PC-9 (cell line): ENCODE results near the gene FAM131B. TPM values are rescaled to one million over a fixed set of nuclear protein-coding genes. Genes with fewer than 3 reads are reported as not detected.
A peak's percentile ranks its signal among the peaks of the same experiment; 100 is the strongest.

Source experiments
- BruUV-seq: library from RNA; stranded (reverse); fragments of 400-500 nt; replicated peaks from 2 replicates; lab custom pipeline; 2021; lab: Mats Ljungman, UMichigan
- CTCF ChIA-PET: fragments of 300-600 bp; sonication (Branson Sonifier 250); formaldehyde crosslinking; loops from one replicate; lab custom pipeline; 2022; ENCODE audit warnings: antibody characterized with exemption; lab: Charles Lee
- POLR2A ChIA-PET: fragments of 300-600 bp; sonication (Branson Sonifier 250); formaldehyde crosslinking; loops from one replicate; lab custom pipeline; 2022; ENCODE audit warnings: antibody characterized with exemption; ENCODE audit not compliant: unreplicated experiment; lab: Charles Lee
- DNase-seq, 2 experiments: peaks; one replicate each; pipeline versions ENCODE4 v3.0.0 to v3.0.0-alpha.2; 2015 to 2022; ENCODE audit warnings: mixed read lengths in 1 of 2
- H2AFZ ChIP-seq: fragments of 200-600 bp; sonication (generic); 2 replicates; pipeline ENCODE4 v1.8.1; 2017; ENCODE audit warnings: antibody characterized with exemption
- H3F3A ChIP-seq: fragments of 200-600 bp; sonication (generic); 2 replicates; pipeline ENCODE4 v1.8.1; 2017; ENCODE audit warnings: antibody characterized with exemption, mild to moderate bottlenecking, low read depth; ENCODE audit not compliant: insufficient read depth
- H3K27ac ChIP-seq: fragments of 200-600 bp; sonication (generic); 2 replicates; pipeline ENCODE4 v1.6.1; 2016; ENCODE audit warnings: mixed run types
- H3K27me3 ChIP-seq: fragments of 200-600 bp; sonication (generic); 2 replicates; pipeline ENCODE4 v1.6.1; 2016; ENCODE audit warnings: low read depth, mixed run types; ENCODE audit not compliant: insufficient read depth
- H3K36me3 ChIP-seq: fragments of 200-600 bp; sonication (generic); 2 replicates; pipeline ENCODE4 v1.6.1; 2016; ENCODE audit warnings: low read depth, mixed run types
- H3K4me1 ChIP-seq: fragments of 200-600 bp; sonication (generic); replicated peaks from 2 replicates; pipeline ENCODE4 v1.6.1; 2016; ENCODE audit warnings: mixed run types; ENCODE audit not compliant: insufficient read depth
- H3K4me2 ChIP-seq: fragments of 200-600 bp; sonication (generic); 2 replicates; pipeline ENCODE4 v1.6.1; 2017; ENCODE audit warnings: mixed run types
- H3K4me3 ChIP-seq: fragments of 200-600 bp; sonication (generic); 2 replicates; pipeline ENCODE4 v1.6.1; 2016; ENCODE audit warnings: mixed run types
- H3K79me2 ChIP-seq: fragments of 200-600 bp; sonication (generic); 2 replicates; pipeline ENCODE4 v1.6.1; 2017; ENCODE audit warnings: low read depth, mixed run types
- H3K9me2 ChIP-seq: fragments of 200-600 bp; sonication (generic); 2 replicates; pipeline ENCODE4 v1.8.1; 2017; ENCODE audit warnings: mild to moderate bottlenecking; ENCODE audit not compliant: insufficient read depth
- H3K9me3 ChIP-seq: fragments of 200-600 bp; sonication (generic); 2 replicates; pipeline ENCODE4 v1.8.1; 2016; ENCODE audit warnings: low read depth; ENCODE audit not compliant: insufficient read depth
- H4K20me1 ChIP-seq: fragments of 200-600 bp; sonication (generic); 2 replicates; pipeline ENCODE4 v1.8.1; 2017; ENCODE audit not compliant: insufficient read depth
- CTCF ChIP-seq: fragments of 200-600 bp; sonication (generic); conservative IDR thresholded peaks from 2 replicates; pipeline ENCODE4 v1.6.1; 2017; ENCODE audit warnings: mixed run types, antibody characterized with exemption, mild to moderate bottlenecking, moderate library complexity
- EZH2 ChIP-seq: fragments of 200-600 bp; sonication (generic); IDR thresholded peaks from 2 replicates; pipeline ENCODE4 v1.8.0; 2017; ENCODE audit warnings: antibody characterized with exemption, low read depth
- intact Hi-C: fragments of 100-400 bp; cut with micrococcal nuclease; formaldehyde crosslinking; loops from one replicate; pipeline ENCODE4 v1.10.0; 2022; ENCODE audit not compliant: unreplicated experiment
- total RNA-seq: library from RNA; stranded (reverse); gene quantifications from 2 replicates; pipeline ENCODE4 v1.2.3, GENCODE V29; 2021

Gene FAM131B
- total RNA-seq, 1 experiment from 2014 or later, result 0.65 TPM

GRCh38 chr7:143391462-143392404, 29.2 kb upstream of the FAM131B start:
- Histone ChIP-seq H3K4me2 (no peak overlapping the region), H4K20me1 (peaks cover 18% of the 10 kb centered on the region; the same call in 1 of the 2 replicates), H3K9me2 (no peaks in the 10 kb centered on the region), H3K79me2 (no peaks in the 10 kb centered on the region), H3F3A (peaks cover 12% of the 10 kb centered on the region; the same call in 1 of the 2 replicates), H2AFZ (no peak overlapping the region), H3K4me1 (no peaks in the 10 kb centered on the region), H3K27ac (no peak overlapping the region), H3K36me3 (0 out of 2 replicates have a peak, but pooled peaks cover 30% of the 10 kb centered on the region), H3K4me3 (no peak overlapping the region), H3K9me3 (no peaks in the 10 kb centered on the region), H3K27me3 (no peaks in the 10 kb centered on the region)
- BruUV-seq, result no TSS peak
- intact Hi-C loops, result no loop called here
- CTCF ChIA-PET, result no interaction called here
- POLR2A ChIA-PET, result no interaction called here
- TF ChIP-seq EZH2 (no peak), CTCF (no peak)
- no peak for DNase-seq

- Histone ChIP-seq H3K27me3 (no peaks in the 10 kb centered on the region), H3K4me3 (no peak overlapping the region), H3K4me2 (no peak overlapping the region), H2AFZ (no peak overlapping the region), H3K9me2 (no peaks in the 10 kb centered on the region), H3K36me3 (0 out of 2 replicates have a peak, but pooled peaks cover 30% of the 10 kb centered on the region), H3K79me2 (peaks cover 6% of the 10 kb centered on the region; the same call in 1 of the 2 replicates), H3F3A (peaks cover 12% of the 10 kb centered on the region; the same call in 1 of the 2 replicates), H3K4me1 (no peaks in the 10 kb centered on the region), H3K9me3 (no peaks in the 10 kb centered on the region), H3K27ac (no peak overlapping the region), H4K20me1 (peaks cover 25% of the 10 kb centered on the region; the same call in 1 of the 2 replicates)
- DNase-seq, result no peak
- ChIA-PET POLR2A (interaction anchor here (0.6 kb wide), 1 partner anchor 13 kb away, joined by 6 read pairs; no protein-coding TSS in a partner anchor), CTCF (no interaction called here)
- no TSS peak for BruUV-seq
- no peak for TF ChIP-seq CTCF
- no peak for TF ChIP-seq EZH2
- intact Hi-C loops, result no loop called here
Measured at GRCh38 chr7:143390773-143391317, 28.3 kb upstream of the FAM131B start.

- POLR2A ChIA-PET, result interaction anchor here (0.6 kb wide), 1 partner anchor 14 kb away, joined by 6 read pairs; no protein-coding TSS in a partner anchor
- H3K36me3 ChIP-seq, result 0 out of 2 replicates have a peak, but pooled peaks cover 30% of the 10 kb centered on the region
- TF ChIP-seq EZH2 (no peak), CTCF (no peak)
- no peak overlapping the region for H3K4me2 ChIP-seq
- no peak for DNase-seq
- H3K4me1 ChIP-seq, result no peaks in the 10 kb centered on the region
- no peak overlapping the region for H3K4me3 ChIP-seq
- H3F3A ChIP-seq, result peaks cover 12% of the 10 kb centered on the region; the same call in 1 of the 2 replicates
- TSS peak; percentile 9 for BruUV-seq
- CTCF ChIA-PET, result no interaction called here
- intact Hi-C loops, result no loop called here
- H2AFZ ChIP-seq, result no peak overlapping the region
- no peaks in the 10 kb centered on the region for H3K9me2 ChIP-seq
- no peaks in the 10 kb centered on the region for H3K27me3 ChIP-seq
- peaks cover 11% of the 10 kb centered on the region; the same call in 1 of the 2 replicates for H3K79me2 ChIP-seq
- no peak overlapping the region for H3K27ac ChIP-seq
- H3K9me3 ChIP-seq, result no peaks in the 10 kb centered on the region
- H4K20me1 ChIP-seq, result peaks cover 30% of the 10 kb centered on the region; the same call in 1 of the 2 replicates
Measured at GRCh38 chr7:143390104-143390772, 27.7 kb upstream of the FAM131B start.
